Suprapubic skin (tissue), 4 donors: Measurements from ENCODE around the gene DUSP12. TPM values are rescaled to one million over a fixed set of nuclear protein-coding genes. Genes with fewer than 3 reads are reported as not detected.

Source experiments
- DNase-seq, 2 donors: peaks; one replicate each; pipeline ENCODE4 v3.0.0-alpha.2; 2019; ENCODE audit warnings: low spot score in 2 of 2
- H3K27ac ChIP-seq: fragments of 200-600 bp; sonication (generic); one replicate; pipeline ENCODE4 v1.5.1; 2019
- H3K27me3 ChIP-seq: fragments of 200-600 bp; sonication (generic); one replicate; pipeline ENCODE4 v1.5.1; 2019
- H3K36me3 ChIP-seq: fragments of 200-600 bp; sonication (generic); one replicate; pipeline ENCODE4 v1.5.1; 2019
- H3K4me1 ChIP-seq: fragments of 200-600 bp; sonication (generic); one replicate; pipeline ENCODE4 v1.5.1; 2019
- H3K4me3 ChIP-seq: fragments of 200-600 bp; sonication (generic); one replicate; pipeline ENCODE4 v1.5.1; 2019; ENCODE audit warnings: mild to moderate bottlenecking
- H3K9me3 ChIP-seq: fragments of 200-600 bp; sonication (generic); one replicate; pipeline ENCODE4 v1.5.1; 2019
- EP300 ChIP-seq: sonication (generic); formaldehyde crosslinking; IDR thresholded peaks from one replicate; pipeline ENCODE4 v1.6.1; 2017; ENCODE audit warnings: antibody characterized with exemption
- POLR2A ChIP-seq, 2 donors: fragments of 450-650 bp; IDR thresholded peaks; one replicate each; pipeline ENCODE4 v1.6.1; 2017; ENCODE audit warnings: antibody characterized with exemption in 2 of 2, mild to moderate bottlenecking in 2 of 2, moderate library complexity in 2 of 2
- POLR2AphosphoS5 ChIP-seq, 3 donors: sonication (generic); formaldehyde crosslinking; IDR thresholded peaks; one replicate each; pipeline ENCODE4 v1.6.1; 2017; ENCODE audit warnings: antibody characterized with exemption in 3 of 3
- WGBS: methylation state at CpG from one replicate; pipeline ENCODE4 v1.1.5; 2018; 5-methylcytosine and 5-hydroxymethylcytosine counted together
- total RNA-seq, 4 donors: library from RNA; depleted of rRNA; stranded (reverse); fragments of >200 nt; gene quantifications; one replicate each; pipeline ENCODE4 v1.1.0, GENCODE V29; 2016
- TF ChIP-seq, protein P1 (sequence below), 2 donors: fragments of 200-600 bp in 1 of 2; fragments of 450-650 bp in 1 of 2; sonication (generic) in 1 of 2; IDR thresholded peaks; one replicate each; pipeline ENCODE4 v1.5.1; 2016 to 2019; ENCODE audit warnings: antibody characterized with exemption in 2 of 2, mild to moderate bottlenecking in 1 of 2, moderate library complexity in 1 of 2

DUSP12 gene
- total RNA-seq, 4 donors from 2014 or later = 10.9 to 12.7 (median 11.9) TPM

DNA sequence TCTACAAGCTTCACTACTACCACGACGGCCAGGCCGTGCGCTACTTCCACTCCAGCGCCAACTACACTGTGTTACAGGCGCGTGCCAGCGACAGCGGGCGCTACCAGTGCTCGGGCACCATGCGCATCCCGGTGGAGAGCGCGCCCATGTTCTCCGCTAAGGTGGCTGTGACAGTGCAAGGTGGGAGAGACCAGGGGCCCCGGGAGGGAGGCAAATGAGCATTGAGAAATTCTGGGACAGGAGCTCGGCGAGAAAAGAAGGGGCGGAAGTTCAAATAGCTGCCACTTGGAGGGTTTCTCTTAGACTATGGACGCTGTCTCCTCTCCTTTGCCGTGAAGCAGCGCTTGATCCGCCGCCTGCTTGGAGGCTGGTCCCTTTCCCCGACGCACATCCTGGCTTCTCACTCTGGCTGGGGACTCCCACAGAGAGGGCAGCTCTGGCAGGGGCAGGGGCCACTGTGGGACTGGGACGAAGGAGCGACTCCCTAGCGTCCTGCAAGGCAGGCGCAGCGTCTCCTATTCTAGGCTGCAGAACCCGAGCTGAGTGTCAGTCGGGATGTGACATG, 23.6 kb upstream of the DUSP12 start:
- Histone ChIP-seq H3K27ac (peak overlapping the region; percentile 94), H3K9me3 (no peaks in the 10 kb centered on the region), H3K36me3 (no peaks in the 10 kb centered on the region), H3K4me1 (peaks cover 19% of the 10 kb centered on the region), H3K27me3 (no peaks in the 10 kb centered on the region), H3K4me3 (peak overlapping the region; percentile 93)
- DNase-seq = peak; percentile 69 to 80
- WGBS = 1% methylated on average over 29 of the region's 34 CpGs
- TF ChIP-seq, protein P1, sequence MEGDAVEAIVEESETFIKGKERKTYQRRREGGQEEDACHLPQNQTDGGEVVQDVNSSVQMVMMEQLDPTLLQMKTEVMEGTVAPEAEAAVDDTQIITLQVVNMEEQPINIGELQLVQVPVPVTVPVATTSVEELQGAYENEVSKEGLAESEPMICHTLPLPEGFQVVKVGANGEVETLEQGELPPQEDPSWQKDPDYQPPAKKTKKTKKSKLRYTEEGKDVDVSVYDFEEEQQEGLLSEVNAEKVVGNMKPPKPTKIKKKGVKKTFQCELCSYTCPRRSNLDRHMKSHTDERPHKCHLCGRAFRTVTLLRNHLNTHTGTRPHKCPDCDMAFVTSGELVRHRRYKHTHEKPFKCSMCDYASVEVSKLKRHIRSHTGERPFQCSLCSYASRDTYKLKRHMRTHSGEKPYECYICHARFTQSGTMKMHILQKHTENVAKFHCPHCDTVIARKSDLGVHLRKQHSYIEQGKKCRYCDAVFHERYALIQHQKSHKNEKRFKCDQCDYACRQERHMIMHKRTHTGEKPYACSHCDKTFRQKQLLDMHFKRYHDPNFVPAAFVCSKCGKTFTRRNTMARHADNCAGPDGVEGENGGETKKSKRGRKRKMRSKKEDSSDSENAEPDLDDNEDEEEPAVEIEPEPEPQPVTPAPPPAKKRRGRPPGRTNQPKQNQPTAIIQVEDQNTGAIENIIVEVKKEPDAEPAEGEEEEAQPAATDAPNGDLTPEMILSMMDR (IDR thresholded peaks at IDR 0.05) = peak in 1 of 2 donors; percentile 24
- no peak for TF ChIP-seq POLR2A (IDR thresholded peaks at IDR 0.05)
- no peak for TF ChIP-seq POLR2AphosphoS5 (IDR thresholded peaks at IDR 0.05)
- no peak for TF ChIP-seq EP300

DNA sequence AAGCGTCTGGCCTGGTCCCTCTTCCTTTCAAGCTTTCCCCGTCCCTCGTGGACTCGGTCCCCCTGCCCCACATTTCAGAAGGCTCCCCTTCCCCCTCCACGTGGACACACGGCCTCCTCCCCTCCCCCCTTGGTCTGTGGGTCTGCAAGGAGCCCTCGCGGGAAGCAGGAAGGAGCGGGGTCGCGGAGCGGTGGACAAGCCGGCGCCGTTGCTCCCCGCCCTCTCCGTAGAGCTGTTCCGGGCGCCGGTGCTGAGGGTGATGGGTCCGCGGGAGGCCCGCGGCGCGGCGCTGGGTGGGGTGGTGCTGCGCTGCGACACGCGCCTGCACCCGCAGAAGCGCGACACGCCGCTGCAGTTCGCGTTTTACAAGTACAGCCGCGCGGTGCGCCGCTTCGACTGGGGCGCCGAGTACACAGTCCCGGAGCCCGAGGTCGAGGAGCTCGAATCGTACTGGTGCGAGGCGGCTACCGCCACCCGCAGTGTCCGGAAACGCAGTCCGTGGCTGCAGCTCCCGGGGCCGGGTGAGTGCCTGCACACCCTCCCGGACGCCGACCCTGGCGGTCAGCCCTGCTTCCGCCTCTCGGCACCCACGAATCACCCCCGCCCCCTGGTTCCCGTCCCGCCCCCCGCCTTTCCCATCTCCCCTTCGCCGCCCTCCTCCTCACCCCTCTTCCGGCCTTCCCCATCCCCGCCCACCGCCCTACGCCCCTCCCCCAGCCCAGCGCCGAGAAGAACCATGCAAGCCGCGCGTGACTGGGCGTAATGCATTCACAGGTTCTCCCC, 22.9 kb upstream of the DUSP12 start:
- TF ChIP-seq POLR2AphosphoS5 (IDR thresholded peaks at IDR 0.05) = peak in 1 of 3 donors; percentile 44
- peak in 1 of 2 donors; percentile 35 for TF ChIP-seq POLR2A (IDR thresholded peaks at IDR 0.05)
- TF ChIP-seq, protein P1 (IDR thresholded peaks at IDR 0.05) = no peak
- no peak for TF ChIP-seq EP300
- Histone ChIP-seq H3K36me3 (no peaks in the 10 kb centered on the region), H3K9me3 (no peaks in the 10 kb centered on the region), H3K4me3 (peak overlapping the region; percentile 93), H3K27me3 (no peaks in the 10 kb centered on the region), H3K4me1 (peaks cover 19% of the 10 kb centered on the region), H3K27ac (peak overlapping the region; percentile 94)
- peak; percentile 94 to 95 for DNase-seq
- under 1% methylated on average over 59 of the region's 83 CpGs for WGBS

DNA sequence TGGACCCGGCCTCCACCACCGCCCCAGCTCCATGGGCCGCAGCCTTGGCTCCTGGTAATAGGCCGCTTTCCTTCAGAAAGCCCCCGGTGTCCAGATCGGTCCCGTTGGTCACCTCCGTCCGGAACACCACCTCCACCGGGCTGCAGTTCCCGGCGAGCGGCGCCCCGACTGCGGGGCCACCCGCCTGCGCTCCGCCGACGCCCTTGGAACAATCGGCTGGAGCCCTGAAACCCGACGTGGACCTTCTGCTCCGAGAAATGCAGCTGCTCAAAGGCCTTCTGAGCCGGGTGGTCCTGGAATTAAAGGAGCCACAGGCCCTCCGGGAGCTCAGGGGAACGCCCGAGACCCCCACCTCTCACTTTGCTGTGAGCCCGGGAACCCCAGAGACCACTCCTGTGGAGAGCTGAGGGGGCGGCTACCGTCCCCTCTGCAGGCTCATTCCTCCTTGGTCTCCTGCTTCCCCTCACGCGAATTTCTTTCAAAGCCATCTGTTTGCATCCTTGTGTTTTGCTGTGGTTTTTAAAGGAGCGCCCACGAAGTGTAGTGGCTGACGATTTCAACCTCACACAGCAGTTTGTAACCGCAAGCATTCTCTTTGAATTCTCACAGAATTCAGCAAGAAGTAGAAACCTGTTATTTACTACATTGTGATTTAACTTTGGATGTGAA, 22.2 kb upstream of the DUSP12 start:
- TF ChIP-seq, protein P1 (IDR thresholded peaks at IDR 0.05) = no peak
- TF ChIP-seq EP300 = no peak
- no peak for TF ChIP-seq POLR2A (IDR thresholded peaks at IDR 0.05)
- no peak for TF ChIP-seq POLR2AphosphoS5 (IDR thresholded peaks at IDR 0.05)
- WGBS = 3% methylated on average over 29 of the region's 38 CpGs
- Histone ChIP-seq H3K27me3 (no peaks in the 10 kb centered on the region), H3K27ac (peak overlapping the region; percentile 94), H3K9me3 (no peaks in the 10 kb centered on the region), H3K4me3 (peak overlapping the region; percentile 93), H3K36me3 (no peaks in the 10 kb centered on the region), H3K4me1 (peaks cover 19% of the 10 kb centered on the region)
- peak in 1 of 2 donors; percentile 64 for DNase-seq

DNA sequence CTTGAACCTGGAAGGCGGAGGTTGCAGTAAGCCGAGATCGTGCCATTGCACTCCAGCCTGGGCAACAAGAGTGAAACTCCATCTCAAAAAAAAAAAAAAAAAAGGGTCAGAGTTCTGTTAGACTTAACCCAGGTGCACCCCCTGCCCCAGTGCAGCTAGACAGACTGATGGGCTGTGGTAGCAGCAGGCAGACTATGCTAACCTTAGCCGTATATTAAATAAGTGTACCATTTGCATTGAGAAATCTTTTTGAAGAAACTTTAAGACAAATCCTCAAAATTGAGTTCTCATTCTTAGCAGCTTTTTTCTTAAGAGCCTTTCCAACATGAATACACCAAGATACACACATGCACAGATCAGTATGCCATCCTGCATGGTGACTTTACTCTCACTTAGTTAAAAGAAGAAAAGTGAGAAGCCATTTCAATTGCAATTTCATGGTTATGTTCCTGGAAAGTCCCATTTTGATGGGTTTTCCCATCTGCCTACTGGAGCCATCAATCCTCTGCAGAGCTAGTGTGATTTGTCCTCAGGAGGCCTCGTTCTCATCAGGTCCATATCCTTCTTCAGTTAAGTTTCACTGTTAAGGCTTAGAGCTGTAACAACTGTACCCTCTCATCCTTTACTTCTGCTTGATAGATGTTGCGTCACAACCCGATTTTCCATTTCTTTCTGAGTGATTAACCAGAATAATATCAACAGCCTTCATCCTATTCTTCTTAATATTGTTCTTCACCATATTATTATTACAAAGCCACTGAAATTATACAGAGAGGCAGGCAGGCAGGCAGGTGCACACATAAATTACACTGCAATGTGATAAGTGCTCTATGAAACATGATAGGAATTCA, 21.0 kb upstream of the DUSP12 start:
- 75% methylated on average over 7 of the region's 7 CpGs for WGBS
- H3K27me3 ChIP-seq = no peaks in the 10 kb centered on the region
- no peak overlapping the region for H3K4me3 ChIP-seq
- H3K27ac ChIP-seq = no peak overlapping the region
- DNase-seq = no peak
- H3K4me1 ChIP-seq = peaks cover 26% of the 10 kb centered on the region
- TF ChIP-seq POLR2A (IDR thresholded peaks at IDR 0.05) = no peak
- no peak for TF ChIP-seq EP300
- TF ChIP-seq POLR2AphosphoS5 (IDR thresholded peaks at IDR 0.05) = no peak
- TF ChIP-seq, protein P1 (IDR thresholded peaks at IDR 0.05) = no peak
- H3K36me3 ChIP-seq = no peaks in the 10 kb centered on the region
- no peaks in the 10 kb centered on the region for H3K9me3 ChIP-seq
